Panc1 (cell line): ENCODE results near the gene XIST.

Experiments
- CTCF ChIP-seq: fragments of 450-650 bp; IDR thresholded peaks from 2 replicates; pipeline ENCODE4 v1.5.1; 2017; ENCODE audit warnings: mild to moderate bottlenecking
- POLR2AphosphoS5 ChIP-seq: IDR thresholded peaks from 2 replicates; pipeline ENCODE4 v1.6.1; 2012; ENCODE audit warnings: mild to moderate bottlenecking, low read depth, low read length, moderate library complexity

- no peak for TF ChIP-seq POLR2AphosphoS5
- no peak for TF ChIP-seq CTCF
Observed at GRCh38 chrX:73847100-73847499, 5.4 kb downstream of the XIST start.
